ENCODE results near the gene SLC26A4. TPM values are rescaled to one million over a fixed set of nuclear protein-coding genes. Genes with fewer than 3 reads are reported as not detected.

The SLC26A4 gene
- total RNA-seq, 1 experiment from 2014 or later: 0.33 TPM

GRCh38 chr7:107684947-107685463 is 24.4 kb downstream of the SLC26A4 start:
- no peak overlapping the region for H3K4me2 ChIP-seq (ENCODE audit: insufficient read depth, insufficient read length, low read length)
- H3K9me3 Mint-ChIP-seq: no peaks in the 10 kb centered on the region
- no CpG with 5 or more reads among the region's 1 CpG for WGBS (ENCODE audit: extremely low coverage, insufficient read length, low lambda C conversion rate)

More at GRCh38 chr7:107684947-107685463, 24.4 kb downstream of the SLC26A4 start:
- Histone ChIP-seq H3K14ac (ENCODE audit: insufficient read depth, low read length) (no peak overlapping the region), H2AK5ac (ENCODE audit: insufficient read length, low read length) (no peak overlapping the region), H3K9ac (ENCODE audit: extremely low read depth, insufficient read length, low read length) (no peak overlapping the region), H2BK5ac (ENCODE audit: insufficient read length, low read length) (no peak overlapping the region), H3K27me3 (ENCODE audit: insufficient read depth, low read length) (no peaks in the 10 kb centered on the region), H4K20me1 (ENCODE audit: control insufficient read depth, insufficient read depth, insufficient read length) (no peaks in the 10 kb centered on the region), H3K9me3 (ENCODE audit: control insufficient read depth, low read depth, low read length) (no peaks in the 10 kb centered on the region), H3K79me2 (ENCODE audit: insufficient read depth, low read length) (no peaks in the 10 kb centered on the region), H4K8ac (replicated peaks; ENCODE audit: insufficient read length, low read depth, low read length) (no peak overlapping the region), H3K27ac (ENCODE audit: insufficient read length, low read depth, low read length) (no peak overlapping the region), H3K4ac (ENCODE audit: low read depth, low read length) (no peak overlapping the region), H3K4me1 (ENCODE audit: insufficient read depth, low read length) (no peaks in the 10 kb centered on the region), H4K5ac (ENCODE audit: insufficient read length, low read depth, low read length) (no peak overlapping the region), H3T11ph (ENCODE audit: low read length) (no peak overlapping the region), H2AFZ (ENCODE audit: low read length) (no peak overlapping the region), H3K18ac (ENCODE audit: insufficient read length, low read depth, low read length) (no peak overlapping the region), H3K56ac (ENCODE audit: insufficient read length, low read depth, low read length) (no peak overlapping the region), H2BK15ac (ENCODE audit: low read depth, low read length) (no peak overlapping the region), H2BK120ac (ENCODE audit: low read depth, low read length, poor library complexity, severe bottlenecking) (no peak overlapping the region), H2BK20ac (ENCODE audit: low read depth, low read length, poor library complexity, severe bottlenecking) (no peak overlapping the region), H3K23ac (ENCODE audit: insufficient read length, low read depth, low read length) (no peak overlapping the region), H2BK12ac (ENCODE audit: insufficient read length, low read depth, low read length) (no peak overlapping the region), H4K91ac (ENCODE audit: insufficient read length, low read depth, low read length) (no peak overlapping the region), H3K79me1 (ENCODE audit: insufficient read depth, low read depth, low read length, poor library complexity, severe bottlenecking) (no peaks in the 10 kb centered on the region), H3K23me2 (ENCODE audit: insufficient read length, low read depth, low read length, poor library complexity, severe bottlenecking) (no peaks in the 10 kb centered on the region)
- H3K27ac Mint-ChIP-seq: 0 out of 7 replicates have a peak overlapping the region, but pooled peaks of 1 of the 3 experiments have one; percentile 5
- DNase-seq: no peak
- H3K27me3 Mint-ChIP-seq (ENCODE audit: low read depth): no peaks in the 10 kb centered on the region; the same call in 1 of the 2 replicates
- H3K36me3 Mint-ChIP-seq (ENCODE audit: insufficient read depth in 1 of 3, low read depth in 3 of 3): no peaks in the 10 kb centered on the region
- no peak for TF ChIP-seq CTCF (conservative IDR thresholded peaks at IDR 0.05)
- no peak overlapping the region for H3K4me3 Mint-ChIP-seq
- H3K4me1 Mint-ChIP-seq: peaks cover under 1 to 7% of the 10 kb centered on the region in 2 experiments

Measured in H9 (cell line).